ENCODE measurements around the gene COL27A1. TPM values are rescaled to one million over a fixed set of nuclear protein-coding genes. Genes with fewer than 3 reads are reported as not detected.

COL27A1 gene
- total and polyA plus RNA-seq, 5 donors from 2014 or later = 0.30 TPM; not detected in 4

GRCh38 chr9:114169952-114170770, 14.8 kb downstream of the COL27A1 start:
- Mint-ChIP-seq H3K4me3 (no peak overlapping the region), H3K27me3 (peaks cover 5% of the 10 kb centered on the region), H3K36me3 (no peaks in the 10 kb centered on the region), H3K4me1 (no peaks in the 10 kb centered on the region), H3K27ac (no peak overlapping the region), H3K9me3 (no peaks in the 10 kb centered on the region)
- Histone ChIP-seq H3K27me3 (ENCODE audit: control insufficient read depth, insufficient read depth, low read length) (no peaks in the 10 kb centered on the region), H3K9me3 (ENCODE audit: control insufficient read depth in 2 of 2, low read length in 2 of 2) (no peaks in the 10 kb centered on the region), H3K4me3 (ENCODE audit: low read depth, low read length) (no peak overlapping the region), H3K27ac (ENCODE audit: insufficient read depth, low read length, poor library complexity, severe bottlenecking) (no peak overlapping the region), H3K4me1 (ENCODE audit: control insufficient read depth, insufficient read depth, low read length, poor library complexity, severe bottlenecking) (no peaks in the 10 kb centered on the region), H3K36me3 (ENCODE audit: control insufficient read depth, insufficient read depth, low read length) (no peaks in the 10 kb centered on the region)
- ATAC-seq (ENCODE audit: low read depth in 2 of 2) = no peak
- no peak for DNase-seq

- Mint-ChIP-seq H3K27ac (no peak overlapping the region), H3K4me1 (no peaks in the 10 kb centered on the region), H3K4me3 (no peak overlapping the region), H3K27me3 (peaks cover 5% of the 10 kb centered on the region), H3K36me3 (no peaks in the 10 kb centered on the region), H3K9me3 (no peaks in the 10 kb centered on the region)
- H3K4me3 ChIP-seq (ENCODE audit: low read depth, low read length) = no peak overlapping the region
- no peaks in the 10 kb centered on the region for H3K27me3 ChIP-seq (ENCODE audit: control insufficient read depth, insufficient read depth, low read length)
- H3K9me3 ChIP-seq (ENCODE audit: control insufficient read depth in 2 of 2, low read length in 2 of 2) = no peaks in the 10 kb centered on the region
- DNase-seq (no peak), ATAC-seq (ENCODE audit: low read depth in 2 of 2) (no peak)
- H3K4me1 ChIP-seq (ENCODE audit: control insufficient read depth, insufficient read depth, low read length, poor library complexity, severe bottlenecking) = no peaks in the 10 kb centered on the region
- no peaks in the 10 kb centered on the region for H3K36me3 ChIP-seq (ENCODE audit: control insufficient read depth, insufficient read depth, low read length)
- no peak overlapping the region for H3K27ac ChIP-seq (ENCODE audit: insufficient read depth, low read length, poor library complexity, severe bottlenecking)
Measured at GRCh38 chr9:114170771-114171461, 15.6 kb downstream of the COL27A1 start.

GRCh38 chr9:114171500-114171899, 16.2 kb downstream of the COL27A1 start:
- Histone ChIP-seq H3K9me3 (ENCODE audit: control insufficient read depth in 2 of 2, low read length in 2 of 2) (no peaks in the 10 kb centered on the region), H3K27ac (ENCODE audit: insufficient read depth, low read length, poor library complexity, severe bottlenecking) (no peak overlapping the region), H3K27me3 (ENCODE audit: control insufficient read depth, insufficient read depth, low read length) (no peaks in the 10 kb centered on the region), H3K4me1 (ENCODE audit: control insufficient read depth, insufficient read depth, low read length, poor library complexity, severe bottlenecking) (no peaks in the 10 kb centered on the region), H3K36me3 (ENCODE audit: control insufficient read depth, insufficient read depth, low read length) (no peaks in the 10 kb centered on the region), H3K4me3 (ENCODE audit: low read depth, low read length) (no peak overlapping the region)
- Mint-ChIP-seq H3K4me1 (no peaks in the 10 kb centered on the region), H3K4me3 (no peak overlapping the region), H3K9me3 (no peaks in the 10 kb centered on the region), H3K27me3 (peaks cover 5% of the 10 kb centered on the region), H3K27ac (no peak overlapping the region), H3K36me3 (no peaks in the 10 kb centered on the region)
- DNase-seq = no peak
- no peak for ATAC-seq (ENCODE audit: low read depth in 2 of 2)

GRCh38 chr9:114172981-114173833, 17.9 kb downstream of the COL27A1 start:
- H3K4me1 Mint-ChIP-seq = no peaks in the 10 kb centered on the region
- no peak overlapping the region for H3K27ac Mint-ChIP-seq

GRCh38 chr9:114174557-114174875, 19.2 kb downstream of the COL27A1 start:
- no peak overlapping the region for H3K27ac Mint-ChIP-seq
- H3K36me3 ChIP-seq (ENCODE audit: control insufficient read depth, insufficient read depth, low read length) = no peaks in the 10 kb centered on the region
- DNase-seq (no peak), ATAC-seq (ENCODE audit: low read depth in 2 of 2) (no peak)
- H3K27ac ChIP-seq (ENCODE audit: insufficient read depth, low read length, poor library complexity, severe bottlenecking) = no peak overlapping the region
- H3K4me1 Mint-ChIP-seq = no peaks in the 10 kb centered on the region
- no peak overlapping the region for H3K4me3 ChIP-seq (ENCODE audit: low read depth, low read length)
- peaks cover 5% of the 10 kb centered on the region for H3K27me3 Mint-ChIP-seq
- no peaks in the 10 kb centered on the region for H3K9me3 ChIP-seq (ENCODE audit: control insufficient read depth in 2 of 2, low read length in 2 of 2)
- H3K36me3 Mint-ChIP-seq = no peaks in the 10 kb centered on the region
- no peaks in the 10 kb centered on the region for H3K4me1 ChIP-seq (ENCODE audit: control insufficient read depth, insufficient read depth, low read length, poor library complexity, severe bottlenecking)
- H3K9me3 Mint-ChIP-seq = no peaks in the 10 kb centered on the region
- H3K4me3 Mint-ChIP-seq = no peak overlapping the region
- no peaks in the 10 kb centered on the region for H3K27me3 ChIP-seq (ENCODE audit: control insufficient read depth, insufficient read depth, low read length)

More at GRCh38 chr9:114172981-114173833, 17.9 kb downstream of the COL27A1 start:
- Histone ChIP-seq H3K4me3 (ENCODE audit: low read depth, low read length) (no peak overlapping the region), H3K36me3 (ENCODE audit: control insufficient read depth, insufficient read depth, low read length) (no peaks in the 10 kb centered on the region), H3K9me3 (ENCODE audit: control insufficient read depth in 2 of 2, low read length in 2 of 2) (no peaks in the 10 kb centered on the region), H3K27me3 (ENCODE audit: control insufficient read depth, insufficient read depth, low read length) (no peaks in the 10 kb centered on the region), H3K4me1 (ENCODE audit: control insufficient read depth, insufficient read depth, low read length, poor library complexity, severe bottlenecking) (no peaks in the 10 kb centered on the region), H3K27ac (ENCODE audit: insufficient read depth, low read length, poor library complexity, severe bottlenecking) (no peak overlapping the region)
- no peak overlapping the region for H3K4me3 Mint-ChIP-seq
- no peaks in the 10 kb centered on the region for H3K36me3 Mint-ChIP-seq
- H3K27me3 Mint-ChIP-seq = peaks cover 5% of the 10 kb centered on the region
- no peak for ATAC-seq (ENCODE audit: low read depth in 2 of 2)
- H3K9me3 Mint-ChIP-seq = no peaks in the 10 kb centered on the region
- no peak for DNase-seq

- Mint-ChIP-seq H3K4me3 (no peak overlapping the region), H3K27ac (no peak overlapping the region), H3K4me1 (no peaks in the 10 kb centered on the region), H3K9me3 (no peaks in the 10 kb centered on the region), H3K27me3 (peaks cover 5% of the 10 kb centered on the region), H3K36me3 (no peaks in the 10 kb centered on the region)
- ATAC-seq (ENCODE audit: low read depth in 2 of 2) (no peak), DNase-seq (no peak)
- Histone ChIP-seq H3K36me3 (ENCODE audit: control insufficient read depth, insufficient read depth, low read length) (no peaks in the 10 kb centered on the region), H3K27me3 (ENCODE audit: control insufficient read depth, insufficient read depth, low read length) (no peaks in the 10 kb centered on the region), H3K4me1 (ENCODE audit: control insufficient read depth, insufficient read depth, low read length, poor library complexity, severe bottlenecking) (no peaks in the 10 kb centered on the region), H3K27ac (ENCODE audit: insufficient read depth, low read length, poor library complexity, severe bottlenecking) (no peak overlapping the region), H3K4me3 (ENCODE audit: low read depth, low read length) (no peak overlapping the region), H3K9me3 (ENCODE audit: control insufficient read depth in 2 of 2, low read length in 2 of 2) (no peaks in the 10 kb centered on the region)
Measured at GRCh38 chr9:114174876-114175771, 19.8 kb downstream of the COL27A1 start.

GRCh38 chr9:114176624-114177291, 21.4 kb downstream of the COL27A1 start:
- peaks cover 5% of the 10 kb centered on the region for H3K27me3 Mint-ChIP-seq
- H3K27ac Mint-ChIP-seq = no peak overlapping the region
- Histone ChIP-seq H3K4me3 (ENCODE audit: low read depth, low read length) (no peak overlapping the region), H3K4me1 (ENCODE audit: control insufficient read depth, insufficient read depth, low read length, poor library complexity, severe bottlenecking) (no peaks in the 10 kb centered on the region), H3K9me3 (ENCODE audit: control insufficient read depth in 2 of 2, low read length in 2 of 2) (no peaks in the 10 kb centered on the region), H3K27me3 (ENCODE audit: control insufficient read depth, insufficient read depth, low read length) (no peaks in the 10 kb centered on the region), H3K36me3 (ENCODE audit: control insufficient read depth, insufficient read depth, low read length) (no peaks in the 10 kb centered on the region), H3K27ac (ENCODE audit: insufficient read depth, low read length, poor library complexity, severe bottlenecking) (no peak overlapping the region)
- no peaks in the 10 kb centered on the region for H3K9me3 Mint-ChIP-seq
- no peaks in the 10 kb centered on the region for H3K4me1 Mint-ChIP-seq
- no peaks in the 10 kb centered on the region for H3K36me3 Mint-ChIP-seq
- no peak overlapping the region for H3K4me3 Mint-ChIP-seq
- DNase-seq (no peak), ATAC-seq (ENCODE audit: low read depth in 2 of 2) (no peak)
